Brain microvascular endothelial cell (primary cell): Measurements from ENCODE around the gene NFATC3.

Experiments
- DNase-seq: peaks from one replicate; pipeline ENCODE4 v3.0.0-alpha.2; 2020
- H3K27ac ChIP-seq: fragments of 250-450 bp; sonication (Bioruptor Pico); 2 replicates; pipeline ENCODE4 v1.5.1; 2020; ENCODE audit warnings: mild to moderate bottlenecking, moderate library complexity
- H3K27me3 ChIP-seq: fragments of 250-450 bp; sonication (Bioruptor Pico); replicated peaks from 2 replicates; pipeline ENCODE4 v1.5.1; 2020; ENCODE audit warnings: mild to moderate bottlenecking
- H3K36me3 ChIP-seq: fragments of 250-450 bp; sonication (Bioruptor Pico); replicated peaks from 2 replicates; pipeline ENCODE4 v1.5.1; 2020; ENCODE audit warnings: mild to moderate bottlenecking
- H3K4me3 ChIP-seq: 2 replicates; pipeline ENCODE4 v1.5.1; 2011; ENCODE audit warnings: low read depth, mild to moderate bottlenecking, control low read depth, low read length, moderate library complexity
- in situ Hi-C: cut with HindIII; loops from 2 replicates; pipeline ENCODE4 v1.10.0; 2017; ENCODE audit warnings: low sequenced_read_pairs, low pct_ligation_motif_present
- TF ChIP-seq, protein P1 (sequence below): IDR thresholded peaks from 2 replicates; pipeline ENCODE4 v1.5.1; 2011; ENCODE audit warnings: low read depth, mild to moderate bottlenecking, moderate library complexity, low read length, control low read depth, inconsistent platforms; ENCODE audit errors: missing control alignments

The NFATC3 gene

DNA sequence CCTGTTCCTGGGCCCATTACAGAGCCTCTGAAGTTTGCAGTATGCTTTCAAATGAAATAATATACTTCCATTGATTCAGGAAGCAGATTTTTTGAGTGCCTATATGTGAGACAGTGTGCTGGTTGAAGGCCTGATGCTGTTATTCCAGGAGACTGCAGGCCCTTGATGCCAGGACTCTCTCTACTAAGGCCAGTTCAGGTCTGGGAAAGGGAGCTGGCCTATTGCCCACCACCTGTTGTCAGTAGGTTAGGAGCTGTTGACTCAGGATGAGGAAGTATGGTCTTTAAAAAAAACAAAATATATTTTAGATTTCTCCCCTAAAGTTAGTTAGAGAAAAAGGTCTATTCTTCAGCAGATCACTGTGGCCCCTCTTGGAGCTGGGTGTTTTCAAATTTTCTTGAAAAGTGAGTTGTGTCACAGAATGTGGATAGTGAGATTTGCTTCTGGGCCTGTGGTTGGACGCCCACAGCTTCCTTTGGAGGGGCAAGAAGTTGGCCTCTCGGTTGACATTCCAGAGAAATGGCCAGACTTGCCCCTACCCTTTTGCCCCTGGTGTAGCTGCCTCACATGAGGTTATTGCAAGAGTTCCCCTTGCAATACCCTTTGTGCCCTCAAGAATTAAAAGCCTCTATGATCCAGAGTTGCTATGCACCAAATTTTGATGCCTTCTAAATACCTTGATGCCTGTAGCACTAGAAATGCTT, 142.8 kb downstream of the NFATC3 start:
- Histone ChIP-seq H3K4me3 (no peak overlapping the region), H3K36me3 (no peaks in the 10 kb centered on the region), H3K27ac (no peak overlapping the region), H3K27me3 (no peaks in the 10 kb centered on the region)
- no peak for DNase-seq
- in situ Hi-C loops, result no loop called here
- TF ChIP-seq, protein P1, sequence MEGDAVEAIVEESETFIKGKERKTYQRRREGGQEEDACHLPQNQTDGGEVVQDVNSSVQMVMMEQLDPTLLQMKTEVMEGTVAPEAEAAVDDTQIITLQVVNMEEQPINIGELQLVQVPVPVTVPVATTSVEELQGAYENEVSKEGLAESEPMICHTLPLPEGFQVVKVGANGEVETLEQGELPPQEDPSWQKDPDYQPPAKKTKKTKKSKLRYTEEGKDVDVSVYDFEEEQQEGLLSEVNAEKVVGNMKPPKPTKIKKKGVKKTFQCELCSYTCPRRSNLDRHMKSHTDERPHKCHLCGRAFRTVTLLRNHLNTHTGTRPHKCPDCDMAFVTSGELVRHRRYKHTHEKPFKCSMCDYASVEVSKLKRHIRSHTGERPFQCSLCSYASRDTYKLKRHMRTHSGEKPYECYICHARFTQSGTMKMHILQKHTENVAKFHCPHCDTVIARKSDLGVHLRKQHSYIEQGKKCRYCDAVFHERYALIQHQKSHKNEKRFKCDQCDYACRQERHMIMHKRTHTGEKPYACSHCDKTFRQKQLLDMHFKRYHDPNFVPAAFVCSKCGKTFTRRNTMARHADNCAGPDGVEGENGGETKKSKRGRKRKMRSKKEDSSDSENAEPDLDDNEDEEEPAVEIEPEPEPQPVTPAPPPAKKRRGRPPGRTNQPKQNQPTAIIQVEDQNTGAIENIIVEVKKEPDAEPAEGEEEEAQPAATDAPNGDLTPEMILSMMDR, result no peak

DNA sequence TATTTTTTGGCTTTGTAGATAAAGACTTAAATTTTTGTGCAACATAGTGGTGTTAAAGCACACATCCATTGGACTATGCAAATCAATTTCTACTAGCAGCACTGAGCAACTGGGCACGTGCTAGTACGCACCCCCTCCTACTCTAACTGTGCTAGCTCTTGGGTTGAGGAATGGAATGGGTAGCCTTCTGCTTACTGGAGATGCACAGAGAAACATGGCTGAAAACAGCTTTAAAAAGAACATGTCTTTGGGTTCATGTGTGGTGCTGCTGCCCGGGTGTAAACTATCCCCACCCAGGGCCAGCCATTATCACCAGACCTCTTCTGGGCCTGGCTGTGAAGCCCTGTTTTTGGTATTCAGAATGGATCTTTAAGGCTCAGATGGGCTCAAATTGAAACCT, 143.5 kb downstream of the NFATC3 start:
- TF ChIP-seq, protein P1, result no peak
- in situ Hi-C loops, result no loop called here
- no peaks in the 10 kb centered on the region for H3K27me3 ChIP-seq
- H3K36me3 ChIP-seq, result no peaks in the 10 kb centered on the region
- DNase-seq, result no peak
- H3K27ac ChIP-seq, result no peak overlapping the region
- no peak overlapping the region for H3K4me3 ChIP-seq

DNA sequence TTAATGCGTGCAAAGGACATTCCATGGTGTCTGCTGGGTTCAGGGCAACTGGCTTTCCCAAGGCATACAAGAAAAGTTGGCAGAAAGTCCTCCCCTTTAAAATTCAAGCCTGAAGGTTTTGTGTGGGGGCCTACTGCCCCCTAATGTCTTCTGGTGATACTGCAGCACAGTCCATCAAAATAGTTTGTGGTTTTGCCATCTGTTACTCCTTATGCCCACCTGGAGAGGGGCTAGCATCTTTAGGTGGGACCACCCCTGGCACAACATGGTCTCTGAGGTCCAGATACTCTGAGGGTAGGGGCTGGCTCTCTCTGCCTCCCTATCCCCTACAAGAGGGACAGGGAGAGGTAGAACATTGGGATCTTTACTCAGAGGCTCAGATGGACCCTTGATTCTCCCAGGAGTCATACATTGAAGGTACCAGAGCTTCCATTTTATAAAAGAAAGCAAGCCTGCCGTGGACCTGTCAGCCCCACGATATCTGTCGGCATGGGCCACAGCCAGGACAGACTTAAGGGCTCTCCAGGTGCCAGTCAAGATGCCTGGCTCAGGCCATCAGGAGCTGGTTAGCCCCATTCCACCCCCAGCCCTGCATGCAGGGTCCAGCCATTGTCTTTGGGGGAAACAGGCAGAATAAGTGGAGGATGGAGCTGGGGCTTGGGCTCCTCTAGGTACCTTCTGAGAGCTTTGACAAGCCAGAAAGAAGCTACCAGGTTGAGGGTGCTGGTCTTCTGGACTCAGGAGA, 144.4 kb downstream of the NFATC3 start:
- no peak overlapping the region for H3K27ac ChIP-seq
- no peaks in the 10 kb centered on the region for H3K27me3 ChIP-seq
- in situ Hi-C loops, result no loop called here
- TF ChIP-seq, protein P1, result peak; percentile 91
- H3K36me3 ChIP-seq, result no peaks in the 10 kb centered on the region
- H3K4me3 ChIP-seq, result no peak overlapping the region
- peak; percentile 35 for DNase-seq

DNA sequence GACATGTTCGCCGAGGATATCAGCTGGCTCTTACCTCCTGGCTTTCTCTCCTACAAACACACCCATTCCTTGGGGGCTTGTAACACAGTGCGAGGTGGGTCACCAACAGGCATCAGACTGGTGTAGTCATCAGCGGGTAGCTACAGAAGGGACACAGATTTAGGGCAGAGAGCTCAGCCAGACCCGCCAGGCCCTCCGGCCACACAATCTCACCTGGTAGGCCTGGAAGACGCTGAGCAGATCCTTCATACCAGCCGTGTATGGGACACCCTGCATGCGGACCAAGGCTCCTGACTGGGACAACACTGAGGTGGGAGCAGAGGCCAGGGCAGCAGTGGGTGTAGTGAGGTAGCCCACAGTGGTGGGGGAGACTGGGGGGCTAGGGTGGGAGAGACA, 145.0 kb downstream of the NFATC3 start:
- Histone ChIP-seq H3K27me3 (no peaks in the 10 kb centered on the region), H3K27ac (no peak overlapping the region), H3K36me3 (no peaks in the 10 kb centered on the region), H3K4me3 (no peak overlapping the region)
- DNase-seq, result no peak
- TF ChIP-seq, protein P1, result no peak
- in situ Hi-C loops, result no loop called here

DNA sequence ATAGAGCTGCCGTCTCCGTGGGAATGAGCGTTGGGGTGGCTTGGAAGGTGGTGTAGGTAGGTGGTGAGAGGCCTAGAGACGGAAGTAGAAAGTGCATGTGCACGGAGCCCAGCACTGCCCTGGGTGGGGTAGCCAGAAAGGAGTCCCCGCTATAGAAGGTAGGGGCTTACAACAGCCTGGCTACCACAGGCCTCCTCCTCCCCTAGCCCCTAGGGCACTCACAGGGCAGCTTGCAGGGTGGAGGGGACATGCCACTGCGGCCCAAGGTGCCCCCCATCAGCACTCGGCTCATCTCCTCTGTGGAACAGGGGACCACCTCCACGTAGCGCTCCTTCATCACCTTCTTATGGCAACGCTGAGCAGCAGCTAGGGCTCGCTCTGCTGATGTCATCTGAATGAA, 145.8 kb downstream of the NFATC3 start:
- no peak overlapping the region for H3K27ac ChIP-seq
- H3K27me3 ChIP-seq, result no peaks in the 10 kb centered on the region
- H3K36me3 ChIP-seq, result no peaks in the 10 kb centered on the region
- no peak for DNase-seq
- H3K4me3 ChIP-seq, result no peak overlapping the region
- TF ChIP-seq, protein P1, result no peak
- in situ Hi-C loops, result no loop called here
